HepG2 (cell line): ENCODE results near the gene LYSMD2.

Experiments used
- RBM39 ChIP-seq: fragments of 200-400 bp; formaldehyde crosslinking; IDR thresholded peaks from one replicate; pipeline ENCODE4 v1.6.1; 2018; ENCODE audit warnings: antibody characterized with exemption, mild to moderate bottlenecking, low read depth, low read length; ENCODE audit not compliant: poor library complexity, severe bottlenecking
- SIN3B ChIP-seq: fragments of 150-350 bp; IDR thresholded peaks from 2 replicates; pipeline ENCODE4 v1.6.1; 2014; ENCODE audit warnings: low read length
- ZNF569 ChIP-seq: sonication (generic); formaldehyde crosslinking; IDR thresholded peaks from 2 replicates; pipeline ENCODE4 v1.5.0; 2020; ENCODE audit warnings: mild to moderate bottlenecking, missing genetic modification reagents, moderate library complexity, borderline replicate concordance
- TF ChIP-seq, protein P1 (sequence below): sonication (generic); formaldehyde crosslinking; IDR thresholded peaks from 2 replicates; pipeline ENCODE4 v1.9.0; 2022; ENCODE audit warnings: missing genetic modification reagents, mild to moderate bottlenecking, borderline replicate concordance
- TF ChIP-seq, protein P2 (sequence below): sonication (generic); formaldehyde crosslinking; IDR thresholded peaks from 2 replicates; pipeline ENCODE4 v1.5.0; 2020; ENCODE audit warnings: mild to moderate bottlenecking, missing genetic modification reagents, moderate library complexity

DNA sequence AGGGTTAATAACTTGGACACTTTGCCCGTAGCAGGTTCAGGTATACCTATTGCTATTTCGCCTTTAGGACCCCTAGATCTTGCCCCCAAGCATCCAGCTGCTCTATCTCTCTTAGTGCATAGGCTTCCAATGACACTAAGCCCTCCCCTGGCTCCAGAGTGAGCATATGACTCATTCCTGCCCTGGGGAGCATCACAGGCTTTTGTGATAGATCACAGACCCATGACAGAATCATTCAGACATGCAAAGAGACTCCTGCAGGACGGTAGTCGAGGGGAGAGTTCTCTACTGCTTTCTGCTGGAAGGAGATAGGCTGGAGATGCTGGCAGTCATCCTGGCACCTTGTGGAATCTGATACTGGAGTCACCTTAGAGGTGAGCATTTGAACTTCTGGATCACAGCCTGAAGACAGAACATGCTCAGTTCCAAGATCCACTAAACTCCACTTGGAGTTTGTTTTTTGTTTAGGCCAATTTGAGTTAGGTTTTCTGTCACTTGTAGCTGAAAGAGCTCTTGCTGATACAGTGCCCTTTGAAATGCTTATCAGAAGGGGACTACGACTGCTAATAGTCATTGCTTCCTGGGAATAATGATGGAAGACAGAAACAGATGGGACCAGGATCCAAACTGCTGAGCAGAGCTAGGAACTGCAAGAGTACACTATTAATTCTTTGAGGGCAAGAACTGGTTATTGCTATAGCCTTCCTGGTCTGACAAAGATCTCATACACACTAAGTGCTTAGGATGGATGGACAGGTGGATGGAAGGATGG lies 11.0 kb downstream of the LYSMD2 start:
- TF ChIP-seq SIN3B = no peak
- TF ChIP-seq, protein P1, sequence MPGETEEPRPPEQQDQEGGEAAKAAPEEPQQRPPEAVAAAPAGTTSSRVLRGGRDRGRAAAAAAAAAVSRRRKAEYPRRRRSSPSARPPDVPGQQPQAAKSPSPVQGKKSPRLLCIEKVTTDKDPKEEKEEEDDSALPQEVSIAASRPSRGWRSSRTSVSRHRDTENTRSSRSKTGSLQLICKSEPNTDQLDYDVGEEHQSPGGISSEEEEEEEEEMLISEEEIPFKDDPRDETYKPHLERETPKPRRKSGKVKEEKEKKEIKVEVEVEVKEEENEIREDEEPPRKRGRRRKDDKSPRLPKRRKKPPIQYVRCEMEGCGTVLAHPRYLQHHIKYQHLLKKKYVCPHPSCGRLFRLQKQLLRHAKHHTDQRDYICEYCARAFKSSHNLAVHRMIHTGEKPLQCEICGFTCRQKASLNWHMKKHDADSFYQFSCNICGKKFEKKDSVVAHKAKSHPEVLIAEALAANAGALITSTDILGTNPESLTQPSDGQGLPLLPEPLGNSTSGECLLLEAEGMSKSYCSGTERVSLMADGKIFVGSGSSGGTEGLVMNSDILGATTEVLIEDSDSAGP (CRISPR knock-in tag) = no peak
- TF ChIP-seq, protein P2, sequence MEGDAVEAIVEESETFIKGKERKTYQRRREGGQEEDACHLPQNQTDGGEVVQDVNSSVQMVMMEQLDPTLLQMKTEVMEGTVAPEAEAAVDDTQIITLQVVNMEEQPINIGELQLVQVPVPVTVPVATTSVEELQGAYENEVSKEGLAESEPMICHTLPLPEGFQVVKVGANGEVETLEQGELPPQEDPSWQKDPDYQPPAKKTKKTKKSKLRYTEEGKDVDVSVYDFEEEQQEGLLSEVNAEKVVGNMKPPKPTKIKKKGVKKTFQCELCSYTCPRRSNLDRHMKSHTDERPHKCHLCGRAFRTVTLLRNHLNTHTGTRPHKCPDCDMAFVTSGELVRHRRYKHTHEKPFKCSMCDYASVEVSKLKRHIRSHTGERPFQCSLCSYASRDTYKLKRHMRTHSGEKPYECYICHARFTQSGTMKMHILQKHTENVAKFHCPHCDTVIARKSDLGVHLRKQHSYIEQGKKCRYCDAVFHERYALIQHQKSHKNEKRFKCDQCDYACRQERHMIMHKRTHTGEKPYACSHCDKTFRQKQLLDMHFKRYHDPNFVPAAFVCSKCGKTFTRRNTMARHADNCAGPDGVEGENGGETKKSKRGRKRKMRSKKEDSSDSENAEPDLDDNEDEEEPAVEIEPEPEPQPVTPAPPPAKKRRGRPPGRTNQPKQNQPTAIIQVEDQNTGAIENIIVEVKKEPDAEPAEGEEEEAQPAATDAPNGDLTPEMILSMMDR (CRISPR knock-in tag) = no peak
- TF ChIP-seq RBM39 = no peak
- TF ChIP-seq ZNF569 (CRISPR knock-in tag) = no peak
